ENCODE results near the gene SGCD.

The SGCD gene

DNA sequence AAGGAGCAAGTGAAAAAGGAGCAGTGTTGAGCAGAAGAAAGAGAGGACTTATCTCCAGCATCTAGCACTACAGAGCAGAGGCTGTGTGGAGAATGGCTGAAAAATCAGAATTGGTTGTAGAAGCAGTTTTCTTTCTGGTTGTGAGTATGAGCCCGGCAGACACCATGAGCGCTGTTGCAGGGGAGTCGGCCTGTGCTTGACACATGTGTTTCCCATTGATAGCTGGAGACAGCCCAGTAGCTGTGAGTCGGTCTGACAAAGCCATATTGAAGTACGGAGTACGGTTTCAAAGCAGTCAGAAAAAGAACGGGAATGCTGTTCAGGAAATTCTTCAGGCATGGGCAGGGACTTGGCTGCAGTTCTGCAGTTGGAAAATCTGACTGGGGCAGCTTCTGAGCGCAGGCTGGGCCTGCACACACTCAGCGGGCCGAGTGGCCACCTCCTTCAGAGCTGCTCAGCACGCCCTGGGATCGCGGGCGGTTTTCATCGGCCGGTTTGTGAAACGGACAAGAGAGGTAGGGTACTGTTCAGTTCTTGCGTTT is at the start of gene SGCD:
SGCD (plus strand) TSS at position 447 of the 542 bp plus-strand sequence.
- Mint-ChIP-seq H3K27me3 (ENCODE audit: low read depth, poor library complexity) (peaks cover 5% of the 10 kb centered on the region), H3K9me3 (peaks cover 4% of the 10 kb centered on the region), H3K27ac (peak within 1 kb of the TSS; percentile 67), H3K4me1 (peaks cover 63% of the 10 kb centered on the region), H3K36me3 (ENCODE audit: low read depth) (no peaks in the 10 kb centered on the region), H3K4me3 (peak within 1 kb of the TSS; percentile 35)
- peak; percentile 4 for DNase-seq
- TF ChIP-seq, protein P1, sequence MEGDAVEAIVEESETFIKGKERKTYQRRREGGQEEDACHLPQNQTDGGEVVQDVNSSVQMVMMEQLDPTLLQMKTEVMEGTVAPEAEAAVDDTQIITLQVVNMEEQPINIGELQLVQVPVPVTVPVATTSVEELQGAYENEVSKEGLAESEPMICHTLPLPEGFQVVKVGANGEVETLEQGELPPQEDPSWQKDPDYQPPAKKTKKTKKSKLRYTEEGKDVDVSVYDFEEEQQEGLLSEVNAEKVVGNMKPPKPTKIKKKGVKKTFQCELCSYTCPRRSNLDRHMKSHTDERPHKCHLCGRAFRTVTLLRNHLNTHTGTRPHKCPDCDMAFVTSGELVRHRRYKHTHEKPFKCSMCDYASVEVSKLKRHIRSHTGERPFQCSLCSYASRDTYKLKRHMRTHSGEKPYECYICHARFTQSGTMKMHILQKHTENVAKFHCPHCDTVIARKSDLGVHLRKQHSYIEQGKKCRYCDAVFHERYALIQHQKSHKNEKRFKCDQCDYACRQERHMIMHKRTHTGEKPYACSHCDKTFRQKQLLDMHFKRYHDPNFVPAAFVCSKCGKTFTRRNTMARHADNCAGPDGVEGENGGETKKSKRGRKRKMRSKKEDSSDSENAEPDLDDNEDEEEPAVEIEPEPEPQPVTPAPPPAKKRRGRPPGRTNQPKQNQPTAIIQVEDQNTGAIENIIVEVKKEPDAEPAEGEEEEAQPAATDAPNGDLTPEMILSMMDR (IDR thresholded peaks at IDR 0.05) = no peak

DNA sequence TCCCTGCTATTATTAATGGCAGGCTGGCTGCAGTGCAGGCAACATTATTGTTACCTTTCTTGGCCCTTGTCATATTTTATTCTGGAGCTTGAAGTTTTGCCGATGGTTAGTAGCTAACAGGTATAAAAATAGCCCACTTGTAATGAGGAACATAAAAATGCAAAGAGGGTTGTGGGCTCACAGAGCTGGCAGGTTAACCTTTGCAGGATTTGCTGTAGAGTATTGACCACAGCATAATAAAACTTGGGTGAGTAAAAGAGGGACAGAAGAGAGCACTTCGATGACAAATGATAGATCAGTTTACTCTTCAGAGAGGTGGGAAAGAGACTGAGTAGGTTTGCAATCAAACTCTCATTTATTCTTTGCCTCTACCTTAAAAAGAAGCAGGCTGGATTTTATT is 49.7 kb upstream of the SGCD start:
- H3K9me3 Mint-ChIP-seq = no peaks in the 10 kb centered on the region
- no peak overlapping the region for H3K27ac Mint-ChIP-seq
- no peak for DNase-seq
- H3K4me1 Mint-ChIP-seq = no peaks in the 10 kb centered on the region
- H3K27me3 Mint-ChIP-seq (ENCODE audit: low read depth, poor library complexity) = peaks cover 3% of the 10 kb centered on the region
- no peak overlapping the region for H3K4me3 Mint-ChIP-seq
- TF ChIP-seq, protein P1 (IDR thresholded peaks at IDR 0.05) = no peak
- no peaks in the 10 kb centered on the region for H3K36me3 Mint-ChIP-seq (ENCODE audit: low read depth)

DNA sequence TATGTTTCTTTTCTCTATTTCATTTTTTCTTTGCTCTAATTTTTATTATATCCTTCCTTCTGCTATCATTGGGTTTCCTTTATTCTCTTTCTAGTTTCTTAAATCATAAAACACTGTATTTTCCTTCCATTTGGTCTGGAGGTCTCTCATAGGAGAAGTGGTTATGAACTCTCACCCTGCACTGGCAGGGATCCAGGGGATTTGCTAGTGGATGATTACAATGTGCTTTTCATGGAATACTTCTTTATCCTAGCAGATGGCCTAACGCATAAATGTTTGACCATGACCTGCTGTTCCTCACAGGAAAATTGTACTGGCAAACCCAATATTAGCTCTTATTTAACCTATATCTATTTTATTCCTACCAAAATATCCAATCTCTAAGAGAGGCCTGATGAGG is 31.5 kb upstream of the SGCD start:
- no peaks in the 10 kb centered on the region for H3K27me3 Mint-ChIP-seq (ENCODE audit: low read depth, poor library complexity)
- H3K4me1 Mint-ChIP-seq = peaks cover 6% of the 10 kb centered on the region
- DNase-seq = no peak
- no peak overlapping the region for H3K27ac Mint-ChIP-seq
- H3K9me3 Mint-ChIP-seq = no peaks in the 10 kb centered on the region
- no peak overlapping the region for H3K4me3 Mint-ChIP-seq
- TF ChIP-seq, protein P1 (IDR thresholded peaks at IDR 0.05) = no peak
- H3K36me3 Mint-ChIP-seq (ENCODE audit: low read depth) = no peaks in the 10 kb centered on the region

DNA sequence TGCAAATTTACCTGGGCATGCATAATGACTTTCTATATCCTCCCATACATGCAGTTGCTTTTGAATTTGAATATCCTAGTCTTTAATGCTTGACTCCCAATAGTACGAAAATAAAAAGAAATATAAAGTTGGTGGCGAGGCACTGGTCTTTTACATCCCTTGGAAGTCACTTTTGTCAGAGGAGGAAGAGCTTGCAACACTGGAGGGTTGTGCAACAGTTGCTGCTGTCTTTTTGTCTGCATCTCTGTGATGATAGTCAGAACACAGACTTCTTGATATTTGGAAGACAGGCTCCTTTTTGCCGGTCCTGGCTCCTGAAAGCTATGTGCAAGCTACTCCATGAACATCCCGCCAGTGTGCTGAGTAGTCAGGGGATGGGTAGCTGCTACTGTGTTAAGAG is 16.8 kb upstream of the SGCD start:
- Mint-ChIP-seq H3K4me1 (no peaks in the 10 kb centered on the region), H3K27ac (no peak overlapping the region), H3K4me3 (no peak overlapping the region), H3K9me3 (peaks cover 36% of the 10 kb centered on the region), H3K36me3 (ENCODE audit: low read depth) (peaks cover 4% of the 10 kb centered on the region), H3K27me3 (ENCODE audit: low read depth, poor library complexity) (no peaks in the 10 kb centered on the region)
- DNase-seq = no peak
- TF ChIP-seq, protein P1 (IDR thresholded peaks at IDR 0.05) = no peak

DNA sequence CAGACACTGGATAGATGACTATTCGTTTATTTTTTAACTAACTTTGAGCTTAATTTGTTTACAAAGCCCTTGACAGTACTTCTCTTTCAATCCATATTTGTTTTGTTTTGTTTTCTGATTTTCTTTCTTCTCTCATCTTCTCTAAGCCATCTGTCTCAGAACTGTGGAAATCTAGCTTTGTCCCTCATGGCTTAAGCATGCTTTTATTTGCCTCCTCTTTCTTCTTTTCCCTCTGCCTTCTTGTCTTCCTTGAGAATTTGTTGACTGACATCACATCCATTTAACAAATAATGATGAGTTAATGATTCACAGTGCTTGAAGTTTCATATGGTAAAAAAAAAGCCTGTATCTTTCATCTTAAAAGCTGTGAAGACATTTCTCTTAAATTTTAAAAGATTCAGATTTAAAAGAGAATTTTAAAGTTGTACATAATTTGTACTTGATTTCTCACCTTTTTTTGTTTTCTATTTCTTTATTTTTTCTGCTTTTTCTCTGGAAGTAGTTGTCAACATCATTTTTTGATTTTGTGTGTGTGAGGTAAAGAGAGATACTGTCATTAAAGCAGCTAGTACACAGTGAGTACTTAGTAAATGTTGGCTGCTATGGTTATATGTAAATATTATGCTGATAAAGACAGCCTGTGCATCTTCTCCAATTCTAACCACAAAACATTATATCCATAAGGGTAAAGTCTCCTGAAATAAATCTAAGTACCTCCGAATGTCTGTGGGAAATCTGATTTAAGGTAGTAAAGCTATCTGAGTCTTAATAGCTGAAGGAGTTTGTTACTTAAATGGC is 13.9 kb upstream of the SGCD start:
- Mint-ChIP-seq H3K4me1 (no peaks in the 10 kb centered on the region), H3K36me3 (ENCODE audit: low read depth) (peaks cover under 1% of the 10 kb centered on the region), H3K9me3 (peaks cover 17% of the 10 kb centered on the region), H3K27me3 (ENCODE audit: low read depth, poor library complexity) (no peaks in the 10 kb centered on the region), H3K27ac (no peak overlapping the region), H3K4me3 (no peak overlapping the region)
- DNase-seq = no peak
- TF ChIP-seq, protein P1 (IDR thresholded peaks at IDR 0.05) = no peak

DNA sequence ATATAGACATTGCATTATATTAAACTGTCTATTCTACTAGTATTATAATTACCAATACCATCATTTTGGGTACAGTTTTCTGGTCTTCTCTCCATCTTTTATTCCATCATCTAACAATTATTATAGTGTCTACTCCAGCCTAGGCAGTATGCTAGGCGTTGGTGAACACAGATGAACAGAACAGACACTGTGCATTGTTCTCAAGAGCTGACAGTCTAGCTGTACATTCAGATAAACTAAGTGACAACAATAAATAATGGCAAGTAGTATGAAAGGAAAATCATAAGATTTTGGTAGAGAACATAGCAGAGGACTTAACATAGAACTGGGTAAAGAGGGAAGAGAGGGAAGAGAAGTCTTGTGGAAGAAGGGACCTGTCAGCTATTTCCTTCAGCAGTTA is 12.5 kb upstream of the SGCD start:
- TF ChIP-seq, protein P1 (IDR thresholded peaks at IDR 0.05) = no peak
- no peak overlapping the region for H3K27ac Mint-ChIP-seq
- no peaks in the 10 kb centered on the region for H3K27me3 Mint-ChIP-seq (ENCODE audit: low read depth, poor library complexity)
- no peaks in the 10 kb centered on the region for H3K4me1 Mint-ChIP-seq
- no peaks in the 10 kb centered on the region for H3K36me3 Mint-ChIP-seq (ENCODE audit: low read depth)
- peaks cover 6% of the 10 kb centered on the region for H3K9me3 Mint-ChIP-seq
- DNase-seq = no peak
- H3K4me3 Mint-ChIP-seq = no peak overlapping the region
